Body of pancreas (tissue), 4 donors: ENCODE measurements around the gene BIRC5.

Source experiments
- POLR2A ChIP-seq, 3 donors: fragments of 450-650 bp; IDR thresholded peaks; one replicate each; pipeline ENCODE4 v1.6.1; 2016; ENCODE audit warnings: antibody characterized with exemption in 3 of 3, mild to moderate bottlenecking in 2 of 3
- TF ChIP-seq, protein P1 (sequence below), 7 experiments: fragments of 450-650 bp in 4 of 7; fragments of 200-600 bp in 3 of 7; sonication (generic) in 3 of 7; IDR thresholded peaks; one replicate each; pipeline ENCODE4 v1.5.1; 2016 to 2019; ENCODE audit warnings: antibody characterized with exemption in 7 of 7

DNA sequence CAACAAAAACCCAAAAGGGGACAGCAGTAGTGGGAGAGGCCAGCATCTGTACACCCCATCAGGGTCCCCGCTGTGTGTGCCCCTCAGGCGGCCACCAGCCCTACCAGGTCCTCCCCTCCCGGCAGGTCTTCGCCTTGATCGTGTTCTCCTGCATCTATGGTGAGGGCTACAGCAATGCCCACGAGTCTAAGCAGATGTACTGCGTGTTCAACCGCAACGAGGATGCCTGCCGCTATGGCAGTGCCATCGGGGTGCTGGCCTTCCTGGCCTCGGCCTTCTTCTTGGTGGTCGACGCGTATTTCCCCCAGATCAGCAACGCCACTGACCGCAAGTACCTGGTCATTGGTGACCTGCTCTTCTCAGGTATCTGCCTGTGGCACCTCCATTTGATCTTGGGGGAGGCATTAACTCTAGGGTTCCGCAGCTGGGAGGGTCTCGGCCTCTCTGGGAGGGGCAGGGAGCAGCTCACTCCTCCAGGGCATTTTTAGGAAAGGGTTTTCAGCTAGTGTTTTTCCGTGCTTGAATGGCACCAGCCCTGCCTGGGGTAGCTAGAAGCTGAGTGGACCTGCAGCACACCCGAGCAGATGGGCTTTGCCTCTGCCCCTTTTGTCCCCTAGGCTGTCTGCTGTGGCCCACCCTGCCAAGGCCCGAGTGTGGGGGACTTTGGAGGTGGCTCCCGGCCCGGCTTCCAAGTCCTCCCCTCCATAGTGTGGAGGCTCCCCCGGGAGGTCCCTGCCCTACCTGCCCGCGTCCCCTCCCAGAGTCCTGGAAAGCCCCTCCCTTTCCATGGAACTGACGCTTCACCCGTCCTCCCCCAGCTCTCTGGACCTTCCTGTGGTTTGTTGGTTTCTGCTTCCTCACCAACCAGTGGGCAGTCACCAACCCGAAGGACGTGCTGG, 43.1 kb upstream of the BIRC5 start:
- TF ChIP-seq, protein P1, sequence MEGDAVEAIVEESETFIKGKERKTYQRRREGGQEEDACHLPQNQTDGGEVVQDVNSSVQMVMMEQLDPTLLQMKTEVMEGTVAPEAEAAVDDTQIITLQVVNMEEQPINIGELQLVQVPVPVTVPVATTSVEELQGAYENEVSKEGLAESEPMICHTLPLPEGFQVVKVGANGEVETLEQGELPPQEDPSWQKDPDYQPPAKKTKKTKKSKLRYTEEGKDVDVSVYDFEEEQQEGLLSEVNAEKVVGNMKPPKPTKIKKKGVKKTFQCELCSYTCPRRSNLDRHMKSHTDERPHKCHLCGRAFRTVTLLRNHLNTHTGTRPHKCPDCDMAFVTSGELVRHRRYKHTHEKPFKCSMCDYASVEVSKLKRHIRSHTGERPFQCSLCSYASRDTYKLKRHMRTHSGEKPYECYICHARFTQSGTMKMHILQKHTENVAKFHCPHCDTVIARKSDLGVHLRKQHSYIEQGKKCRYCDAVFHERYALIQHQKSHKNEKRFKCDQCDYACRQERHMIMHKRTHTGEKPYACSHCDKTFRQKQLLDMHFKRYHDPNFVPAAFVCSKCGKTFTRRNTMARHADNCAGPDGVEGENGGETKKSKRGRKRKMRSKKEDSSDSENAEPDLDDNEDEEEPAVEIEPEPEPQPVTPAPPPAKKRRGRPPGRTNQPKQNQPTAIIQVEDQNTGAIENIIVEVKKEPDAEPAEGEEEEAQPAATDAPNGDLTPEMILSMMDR (IDR thresholded peaks at IDR 0.05), result no peak
- no peak for TF ChIP-seq POLR2A (IDR thresholded peaks at IDR 0.05)
